Smooth muscle cell (in vitro differentiated cells): ENCODE measurements around the gene CACNA1C. TPM values are rescaled to one million over a fixed set of nuclear protein-coding genes. Genes with fewer than 3 reads are reported as not detected.

ENCODE experiments used
- DNase-seq: peaks from one replicate; lab custom pipeline; 2025; ENCODE audit not compliant: unreplicated experiment; lab: John Stamatoyannopoulos, UW
- H2AFZ ChIP-seq: fragments of 200-600 bp; sonication (generic); 2 replicates; pipeline ENCODE4 v1.6.0; 2016; ENCODE audit warnings: antibody characterized with exemption, low read depth, mild to moderate bottlenecking
- H3F3A ChIP-seq: fragments of 200-600 bp; sonication (generic); 2 replicates; pipeline ENCODE4 v1.6.0; 2017; ENCODE audit warnings: antibody characterized with exemption, low read depth
- H3K27ac ChIP-seq: fragments of 200-600 bp; sonication (generic); 2 replicates; pipeline ENCODE4 v1.5.1; 2016; ENCODE audit warnings: low read depth, mild to moderate bottlenecking
- H3K27me3 ChIP-seq: fragments of 200-600 bp; sonication (generic); 2 replicates; pipeline ENCODE4 v1.6.1; 2016; ENCODE audit warnings: low read depth, mild to moderate bottlenecking
- H3K36me3 ChIP-seq: fragments of 200-600 bp; sonication (generic); 2 replicates; pipeline ENCODE4 v1.5.1; 2016; ENCODE audit warnings: low read depth
- H3K4me1 ChIP-seq: fragments of 200-600 bp; sonication (generic); 2 replicates; pipeline ENCODE4 v1.5.1; 2016; ENCODE audit warnings: low read depth
- H3K4me2 ChIP-seq: fragments of 200-600 bp; sonication (generic); 2 replicates; pipeline ENCODE4 v1.6.0; 2016; ENCODE audit warnings: mild to moderate bottlenecking
- H3K4me3 ChIP-seq: fragments of 200-600 bp; sonication (generic); 2 replicates; pipeline ENCODE4 v1.5.1; 2016; ENCODE audit warnings: mild to moderate bottlenecking
- H3K79me2 ChIP-seq: fragments of 200-600 bp; sonication (generic); 2 replicates; pipeline ENCODE4 v1.6.0; 2016; ENCODE audit warnings: low read depth, mild to moderate bottlenecking
- H3K9ac ChIP-seq: fragments of 200-600 bp; sonication (generic); 2 replicates; pipeline ENCODE4 v1.6.0; 2016; ENCODE audit warnings: low read depth
- H3K9me3 ChIP-seq: fragments of 200-600 bp; sonication (generic); replicated peaks from 2 replicates; pipeline ENCODE4 v1.5.1; 2016; ENCODE audit warnings: low read depth
- H4K20me1 ChIP-seq: fragments of 200-600 bp; sonication (generic); 2 replicates; pipeline ENCODE4 v1.6.0; 2016; ENCODE audit warnings: low read depth
- CTCF ChIP-seq: fragments of 200-600 bp; sonication (generic); IDR thresholded peaks from 2 replicates; pipeline ENCODE4 v1.5.1; 2017; ENCODE audit warnings: borderline replicate concordance, mild to moderate bottlenecking, antibody characterized with exemption; ENCODE audit not compliant: insufficient read depth, poor library complexity, severe bottlenecking
- WGBS: methylation state at CpG from one replicate; pipeline ENCODE4 v1.1.7; 2016; ENCODE audit warnings: low lambda C conversion rate; 5-methylcytosine and 5-hydroxymethylcytosine counted together
- polyA plus RNA-seq: library from polyadenylated mRNA; unstranded; fragments of >200 nt; fragmentation: Nextera tagmentation; extraction: Ambion mirVana; gene quantifications from 2 replicates; pipeline ENCODE4 v1.2.1, GENCODE V29; 2016
- total RNA-seq: library from RNA; depleted of rRNA; stranded (reverse); fragments of >200 nt; gene quantifications from 2 replicates; pipeline ENCODE4 v1.2.3, GENCODE V29; 2014

Gene CACNA1C
- total and polyA plus RNA-seq, 2 experiments from 2014 or later: 1.6 to 4.5 TPM

DNA sequence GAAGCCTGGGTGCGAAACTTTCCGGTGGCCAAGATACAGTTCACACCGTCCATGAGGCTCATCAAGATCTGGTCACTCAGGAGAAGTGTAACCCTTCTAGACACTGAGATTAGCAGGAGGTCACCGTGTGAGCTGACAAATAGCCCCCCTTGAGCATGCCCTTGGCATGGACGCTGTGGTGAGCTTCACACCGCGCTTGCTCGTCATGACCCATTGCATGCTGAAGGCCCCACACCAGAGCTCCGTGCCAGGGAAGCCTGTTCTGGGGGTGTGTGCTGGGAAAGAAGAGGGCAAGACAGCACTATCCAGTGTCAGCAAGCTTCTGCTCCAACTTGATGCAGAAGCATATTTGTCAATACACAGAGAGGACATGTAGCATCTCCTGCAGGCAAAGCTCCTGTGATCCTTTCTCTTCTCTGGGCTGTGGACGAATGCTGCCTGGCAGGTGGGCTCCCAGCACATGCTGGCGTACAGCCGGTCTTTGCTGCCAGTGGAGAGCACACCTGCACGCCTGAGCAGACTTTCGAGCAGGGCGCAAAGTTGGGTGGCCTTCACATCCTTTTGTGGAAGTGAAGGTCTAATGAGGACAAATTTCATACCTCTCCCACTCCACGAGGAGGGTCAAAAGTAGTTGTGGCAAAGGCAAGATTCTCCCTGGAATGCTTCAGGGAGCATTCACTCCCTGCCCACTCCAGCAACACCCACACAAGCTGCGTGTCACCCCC, 615.1 kb downstream of the CACNA1C start:
- no peak for TF ChIP-seq CTCF

GRCh38 chr12:2668816-2669215, 616.0 kb downstream of the CACNA1C start:
- H3K4me1 ChIP-seq: no peaks in the 10 kb centered on the region
- TF ChIP-seq CTCF: no peak
- no peak overlapping the region for H2AFZ ChIP-seq
- H3K79me2 ChIP-seq: no peaks in the 10 kb centered on the region
- no peaks in the 10 kb centered on the region for H3K27me3 ChIP-seq
- H3K27ac ChIP-seq: no peak overlapping the region
- 94% methylated on average over 17 of the region's 17 CpGs for WGBS
- H3K36me3 ChIP-seq: no peaks in the 10 kb centered on the region
- no peak overlapping the region for H3K4me2 ChIP-seq
- H3F3A ChIP-seq: no peaks in the 10 kb centered on the region
- H3K9ac ChIP-seq: no peak overlapping the region
- H3K4me3 ChIP-seq: no peak overlapping the region
- H4K20me1 ChIP-seq: no peaks in the 10 kb centered on the region
- no peaks in the 10 kb centered on the region for H3K9me3 ChIP-seq
- DNase-seq: no peak

More for the DNA sequence above, 615.1 kb downstream of the CACNA1C start:
- no peak overlapping the region for H2AFZ ChIP-seq
- H3K27me3 ChIP-seq: no peaks in the 10 kb centered on the region
- no peaks in the 10 kb centered on the region for H3K4me1 ChIP-seq
- no peak overlapping the region for H3K9ac ChIP-seq
- no peaks in the 10 kb centered on the region for H4K20me1 ChIP-seq
- H3K4me2 ChIP-seq: no peak overlapping the region
- DNase-seq: no peak
- no peaks in the 10 kb centered on the region for H3K36me3 ChIP-seq
- no peak overlapping the region for H3K4me3 ChIP-seq
- no peak overlapping the region for H3K27ac ChIP-seq
- no peaks in the 10 kb centered on the region for H3F3A ChIP-seq
- WGBS: 88% methylated on average over 17 of the region's 17 CpGs
- H3K79me2 ChIP-seq: no peaks in the 10 kb centered on the region
- no peaks in the 10 kb centered on the region for H3K9me3 ChIP-seq

GRCh38 chr12:2669560-2669959, 616.8 kb downstream of the CACNA1C start:
- H3K9me3 ChIP-seq: no peaks in the 10 kb centered on the region
- no peak overlapping the region for H2AFZ ChIP-seq
- no peak for TF ChIP-seq CTCF
- no peaks in the 10 kb centered on the region for H4K20me1 ChIP-seq
- no peaks in the 10 kb centered on the region for H3K4me1 ChIP-seq
- no peak overlapping the region for H3K4me2 ChIP-seq
- H3K36me3 ChIP-seq: no peaks in the 10 kb centered on the region
- no peaks in the 10 kb centered on the region for H3F3A ChIP-seq
- no peaks in the 10 kb centered on the region for H3K79me2 ChIP-seq
- DNase-seq: no peak
- no peak overlapping the region for H3K27ac ChIP-seq
- no peak overlapping the region for H3K4me3 ChIP-seq
- 92% methylated on average over 8 of the region's 8 CpGs for WGBS
- H3K9ac ChIP-seq: no peak overlapping the region
- H3K27me3 ChIP-seq: no peaks in the 10 kb centered on the region

DNA sequence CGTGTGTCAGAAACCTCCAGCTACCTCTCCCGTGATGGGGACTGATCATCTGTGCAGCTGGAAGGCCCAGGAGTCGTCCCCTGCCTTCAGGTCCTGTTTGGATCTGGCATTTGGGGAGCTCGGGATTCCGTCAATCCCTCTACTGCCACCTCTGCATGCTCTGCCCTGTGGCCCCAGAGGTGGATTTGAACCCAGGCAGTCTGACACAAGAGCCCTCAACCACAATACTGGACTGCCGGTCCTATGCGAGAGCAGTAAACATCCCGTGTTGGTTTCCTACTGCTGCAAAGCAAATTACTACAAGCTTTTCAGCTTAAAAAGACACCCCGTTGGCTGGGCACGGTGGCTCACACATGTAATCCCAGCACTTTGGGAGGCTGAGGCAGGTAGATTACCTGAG, 620.1 kb downstream of the CACNA1C start:
- no peaks in the 10 kb centered on the region for H3K36me3 ChIP-seq
- no peaks in the 10 kb centered on the region for H3K79me2 ChIP-seq
- H3F3A ChIP-seq: no peaks in the 10 kb centered on the region
- H2AFZ ChIP-seq: no peak overlapping the region
- no peaks in the 10 kb centered on the region for H3K4me1 ChIP-seq
- no peak overlapping the region for H3K4me2 ChIP-seq
- no peak for TF ChIP-seq CTCF
- no peaks in the 10 kb centered on the region for H3K27me3 ChIP-seq
- no peaks in the 10 kb centered on the region for H4K20me1 ChIP-seq
- H3K27ac ChIP-seq: no peak overlapping the region
- H3K9me3 ChIP-seq: no peaks in the 10 kb centered on the region
- DNase-seq: no peak
- H3K4me3 ChIP-seq: no peak overlapping the region
- H3K9ac ChIP-seq: no peak overlapping the region
- 96% methylated on average over 10 of the region's 10 CpGs for WGBS
